Left renal pelvis (tissue), 4 donors: ENCODE data around the gene ZNF518B. TPM values are rescaled to one million over a fixed set of nuclear protein-coding genes. Genes with fewer than 3 reads are reported as not detected.
"Not testable (repeated sequence)": the region's sequence is repeated elsewhere in the genome, so short reads cannot be mapped to it uniquely, and the experiment has no call there.

Experiments used
- DNase-seq, 4 donors: peaks; one replicate each; pipeline ENCODE4 v3.0.0-alpha.2; 2013; ENCODE audit warnings: low read depth in 4 of 4, low spot score in 3 of 4
- polyA plus RNA-seq, 4 donors: library from polyadenylated mRNA; unstranded; fragments of 120-200 nt; gene quantifications; one replicate each; pipeline ENCODE4 v1.2.1, GENCODE V29; 2013; ENCODE audit not compliant: insufficient read length in 4 of 4

The ZNF518B gene
- polyA plus RNA-seq, 4 donors, result 26.2 to 38.7 (median 33.6) TPM

DNA sequence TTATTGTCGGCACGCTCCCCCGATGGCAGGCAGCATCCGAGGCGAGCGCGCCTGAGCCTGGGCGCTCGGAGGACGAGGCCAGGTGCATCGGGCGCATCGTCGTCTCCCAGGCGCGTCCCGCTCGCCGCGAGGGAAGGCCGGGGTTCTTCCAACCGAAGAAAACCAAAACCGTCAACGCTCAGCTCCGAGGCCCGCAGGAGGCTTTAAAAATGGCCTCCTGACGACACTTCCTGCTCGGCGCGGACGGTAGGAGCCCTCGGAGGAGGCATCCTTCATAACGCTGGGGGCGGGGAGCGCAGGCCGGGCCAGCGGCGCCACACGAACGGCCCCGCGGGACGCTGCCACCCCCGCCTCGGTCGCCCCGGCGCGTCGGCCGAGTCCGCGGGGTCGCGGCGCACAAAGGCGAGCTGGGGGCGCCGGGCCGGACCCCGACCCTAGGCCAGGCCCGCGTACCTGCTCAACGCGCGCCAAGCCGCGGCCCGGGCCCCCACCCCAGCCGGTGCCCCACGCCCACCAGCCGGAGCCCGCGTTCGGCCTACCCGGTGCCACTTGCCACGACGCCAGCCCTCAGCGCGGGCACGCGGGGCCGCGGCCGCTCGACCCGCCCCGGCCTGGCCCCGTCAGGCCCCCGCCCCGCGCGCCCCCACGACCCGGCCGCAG lies 501 bp downstream of the ZNF518B start:
- peak in 2 of 4 donors; percentile 18 to 36 for DNase-seq

DNA sequence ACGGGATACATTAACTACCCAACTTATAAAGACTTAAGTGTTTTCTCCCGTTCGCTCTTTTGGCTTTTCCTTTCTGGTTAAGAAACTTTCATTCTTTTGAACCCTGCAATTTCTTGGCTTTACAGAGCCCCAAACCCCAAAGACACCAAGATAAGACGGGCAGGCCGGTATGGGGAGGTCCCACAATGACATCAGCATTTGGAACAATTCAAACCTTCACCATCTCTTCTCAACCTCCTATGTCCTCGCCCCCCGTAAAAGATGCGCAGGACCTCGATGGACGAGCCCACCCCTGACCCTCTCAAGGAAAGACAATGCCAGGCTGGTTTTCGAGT lies 999 bp downstream of the ZNF518B start:
- no peak for DNase-seq

DNA sequence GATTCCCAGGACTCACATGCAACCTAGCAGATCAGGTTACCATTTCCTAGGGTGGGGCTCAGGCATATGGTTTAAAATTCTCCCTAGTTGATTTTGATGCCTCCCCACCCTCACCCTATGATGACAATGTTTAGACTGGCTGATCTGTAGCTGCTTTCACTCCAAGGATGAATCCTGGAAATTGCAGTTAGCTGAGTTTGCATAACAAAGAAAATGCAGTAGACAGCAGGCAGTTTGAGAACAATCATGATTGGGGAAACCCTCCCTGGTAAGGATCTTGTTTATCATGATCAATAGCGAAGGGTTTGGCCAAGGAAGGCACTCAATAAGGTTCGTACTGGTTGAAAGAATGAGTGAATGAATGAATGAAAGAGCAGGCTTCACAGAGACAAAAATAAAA lies 2.1 kb downstream of the ZNF518B start:
- DNase-seq, result no peak

DNA sequence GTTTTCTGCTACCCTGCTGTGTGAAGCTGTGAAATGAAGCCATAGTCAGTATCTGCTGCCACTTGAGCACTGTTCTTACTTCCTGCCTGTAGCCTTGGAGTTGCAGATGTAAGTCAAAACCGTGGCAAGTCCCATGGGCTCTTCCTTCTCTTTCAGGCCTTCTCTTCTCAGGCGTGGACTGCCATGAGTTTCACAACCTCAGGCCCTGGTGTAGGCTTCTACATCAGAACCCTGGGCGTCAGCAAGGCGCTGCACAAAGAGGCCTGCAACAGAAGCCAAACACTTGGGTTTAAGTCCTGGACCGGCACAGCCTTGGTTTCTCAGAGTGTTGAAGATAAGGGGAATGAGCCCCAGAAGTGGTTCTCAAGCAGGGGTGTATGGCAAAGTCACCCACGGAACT lies 2.5 kb downstream of the ZNF518B start:
- no peak for DNase-seq

DNA sequence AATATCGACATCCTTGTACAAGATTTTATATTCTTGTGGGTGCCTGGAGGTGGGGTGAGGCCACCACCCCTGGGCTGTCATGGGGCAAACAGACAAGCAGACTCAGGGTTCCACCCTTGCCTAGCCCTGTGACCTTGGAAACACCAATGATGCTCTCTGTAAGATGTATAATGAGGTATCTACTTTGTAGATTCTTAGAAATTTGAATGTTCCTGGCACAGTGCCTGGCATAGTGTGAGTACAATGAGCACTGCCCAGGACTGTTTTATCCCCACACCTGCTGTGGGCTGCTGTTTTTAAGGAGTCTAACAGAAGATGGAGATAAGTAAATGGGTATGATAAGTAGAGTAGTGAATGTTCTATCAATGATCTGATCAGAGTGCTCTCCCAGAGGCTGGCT lies 3.1 kb downstream of the ZNF518B start:
- DNase-seq, result no peak

DNA sequence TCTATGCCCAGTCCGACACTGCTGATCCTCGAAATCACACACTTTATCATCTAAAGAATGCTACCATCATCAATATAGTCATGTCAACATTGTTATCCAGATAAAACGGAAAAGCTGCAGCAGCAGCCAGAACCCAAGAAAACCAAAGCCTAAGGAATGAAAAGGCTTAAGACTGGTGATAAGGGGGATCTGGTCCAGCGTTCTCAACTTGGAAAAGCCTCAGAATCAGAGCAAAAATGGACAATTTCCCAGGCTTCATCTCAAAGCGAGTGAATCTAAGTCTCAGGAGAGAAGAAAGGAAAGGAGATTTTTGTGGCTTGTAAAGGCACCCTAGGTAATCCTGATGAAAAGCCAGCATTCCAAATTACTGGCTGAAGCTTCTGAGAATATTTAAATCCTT lies 8.2 kb downstream of the ZNF518B start:
- no peak for DNase-seq

DNA sequence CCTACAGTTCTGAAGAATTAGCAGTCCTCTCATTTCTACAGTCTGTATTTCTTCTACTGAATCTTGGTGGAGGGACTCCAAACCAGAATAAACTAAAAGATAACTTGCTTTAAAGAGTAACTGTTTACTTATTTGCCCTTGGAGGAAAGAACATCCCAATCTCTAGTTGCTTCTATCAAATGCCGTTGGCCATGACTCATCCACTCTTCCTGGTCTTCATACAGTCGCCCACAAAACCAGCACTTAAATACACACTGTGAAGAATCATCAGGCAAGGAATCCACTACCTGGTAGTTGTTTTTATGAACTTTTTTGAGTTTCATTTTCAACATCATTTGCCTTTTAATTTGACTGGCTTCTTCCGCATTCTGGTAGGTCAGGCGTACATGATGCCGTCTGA lies 14.2 kb downstream of the ZNF518B start:
- DNase-seq, result no peak

DNA sequence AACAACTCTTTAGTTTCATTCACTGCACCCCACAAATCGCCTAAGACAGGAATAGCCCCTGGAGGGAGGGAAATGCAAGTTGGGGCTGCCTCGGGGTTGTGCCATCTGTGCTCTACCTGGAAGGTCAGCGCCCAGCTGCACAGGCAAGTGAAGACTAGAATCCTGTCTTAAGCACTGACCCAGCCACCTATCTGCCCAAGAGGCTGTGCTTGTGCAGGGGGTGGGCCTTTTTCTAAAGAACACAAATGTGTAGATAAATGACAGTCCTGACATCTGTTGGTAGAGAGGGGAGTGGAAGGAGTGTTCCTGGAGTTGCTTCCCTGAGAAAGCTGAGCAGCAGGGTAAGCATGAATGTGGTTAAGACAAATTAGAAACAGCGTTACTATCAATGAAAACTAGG lies 15.7 kb downstream of the ZNF518B start:
- DNase-seq, result no peak

DNA sequence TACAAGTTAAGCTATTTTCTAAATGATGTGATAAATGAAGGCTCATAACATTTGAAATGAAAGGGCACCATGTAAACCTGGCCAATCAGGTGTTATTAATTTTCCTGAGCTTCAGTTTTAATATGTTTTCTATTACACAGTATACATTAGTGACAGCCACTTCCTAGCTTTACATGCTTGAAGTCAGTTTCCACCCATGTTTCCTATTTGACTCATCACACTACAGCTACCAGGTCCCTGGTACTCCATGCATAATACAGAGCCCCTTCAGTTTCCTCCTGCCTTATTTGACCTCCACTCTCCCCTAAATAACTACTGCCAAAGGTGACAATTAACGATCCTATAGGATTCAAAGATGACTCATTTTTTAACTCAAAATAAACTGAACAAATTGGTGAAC lies 18.3 kb downstream of the ZNF518B start:
- no peak for DNase-seq

DNA sequence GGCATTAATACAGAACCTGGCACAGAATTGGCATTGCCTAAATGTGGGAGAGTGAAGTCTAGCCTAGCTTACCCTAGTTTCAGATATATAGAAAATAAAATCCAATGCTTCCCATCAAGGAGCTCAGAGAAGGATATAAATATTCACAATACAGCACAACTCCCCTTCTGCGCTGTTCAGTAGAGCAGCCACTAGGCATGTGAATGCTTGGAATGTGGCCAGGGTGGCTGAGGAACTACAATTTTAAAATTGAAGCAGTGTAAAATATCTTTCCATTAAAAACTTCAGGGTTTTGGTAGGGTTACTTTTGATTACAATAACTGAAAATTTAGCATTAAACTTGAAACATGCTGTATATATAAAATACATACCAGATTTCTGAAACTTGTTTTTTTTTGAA lies 19.5 kb downstream of the ZNF518B start:
- DNase-seq, result no peak

DNA sequence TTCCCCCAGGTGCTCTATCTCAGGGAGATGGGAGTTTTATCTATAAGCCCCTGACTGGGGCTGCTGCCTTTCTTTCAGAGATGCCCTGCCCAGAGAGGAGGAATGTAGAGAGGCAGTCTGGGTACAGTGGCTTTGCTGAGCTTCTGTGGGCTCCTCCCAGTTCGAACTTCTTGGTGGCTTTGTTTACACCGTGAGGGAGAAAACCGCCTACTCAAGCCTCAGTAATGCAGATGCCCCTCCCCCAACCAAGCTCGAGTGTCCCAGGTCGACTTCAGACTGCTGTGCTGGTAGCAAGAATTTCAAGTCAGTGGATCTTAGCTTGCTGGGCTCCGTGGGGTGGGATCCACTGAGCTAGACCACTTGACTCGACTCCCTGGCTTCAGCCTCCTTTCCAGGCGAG lies 29.5 kb downstream of the ZNF518B start:
- not testable (repeated sequence) for DNase-seq

DNA sequence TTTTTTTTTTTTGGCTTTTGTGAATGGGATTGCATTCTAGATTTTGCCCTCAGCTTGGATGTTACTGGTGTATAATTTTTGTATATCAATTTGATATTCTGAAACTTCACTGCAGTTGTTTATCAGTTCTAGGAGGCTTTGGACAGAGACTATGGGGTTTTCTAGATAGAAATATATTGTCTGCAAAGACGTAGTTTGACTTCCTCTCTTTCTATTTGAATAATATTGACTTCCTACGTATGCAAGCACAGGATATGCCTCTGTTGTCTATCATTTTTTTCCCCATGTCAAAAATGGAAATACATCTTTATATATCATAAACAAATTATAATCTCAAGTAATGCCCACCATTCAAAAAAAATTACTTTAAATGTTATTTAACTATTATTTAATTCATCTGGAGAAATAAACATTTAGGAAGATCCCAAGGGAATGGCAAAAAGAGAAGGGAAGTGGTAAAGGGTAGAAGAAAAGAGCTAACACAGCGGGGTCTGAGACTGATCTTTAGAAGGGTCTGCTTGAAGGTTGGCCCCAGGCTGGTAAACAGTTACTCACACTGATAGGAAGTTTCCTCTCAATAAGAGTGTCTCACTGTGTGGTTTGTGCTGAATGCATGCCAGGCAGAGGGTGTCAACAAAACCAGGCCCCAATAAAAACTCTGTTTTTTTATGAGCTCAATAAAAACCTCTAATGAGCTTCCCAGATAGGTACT lies 35.7 kb downstream of the ZNF518B start:
- no peak for DNase-seq

DNA sequence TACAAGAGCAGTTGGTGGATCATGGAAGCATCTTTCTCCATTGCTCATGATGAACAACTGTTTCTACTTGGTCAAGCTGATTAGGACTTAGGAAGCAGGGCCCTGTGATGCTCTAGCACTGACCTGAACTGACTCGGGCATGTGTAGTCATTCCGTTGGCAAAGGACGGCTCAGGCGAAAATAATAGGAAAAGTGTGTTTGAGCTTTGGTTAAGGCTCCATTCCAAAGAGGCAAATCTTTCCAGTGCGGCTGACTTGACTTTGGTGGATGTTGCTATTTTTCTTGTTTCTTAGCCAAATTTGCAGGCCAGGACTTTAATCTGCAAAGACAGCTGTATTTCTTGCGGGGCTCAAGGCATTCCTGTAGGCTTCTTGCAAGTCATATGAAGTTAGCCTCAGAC lies 39.5 kb downstream of the ZNF518B start:
- DNase-seq, result no peak

DNA sequence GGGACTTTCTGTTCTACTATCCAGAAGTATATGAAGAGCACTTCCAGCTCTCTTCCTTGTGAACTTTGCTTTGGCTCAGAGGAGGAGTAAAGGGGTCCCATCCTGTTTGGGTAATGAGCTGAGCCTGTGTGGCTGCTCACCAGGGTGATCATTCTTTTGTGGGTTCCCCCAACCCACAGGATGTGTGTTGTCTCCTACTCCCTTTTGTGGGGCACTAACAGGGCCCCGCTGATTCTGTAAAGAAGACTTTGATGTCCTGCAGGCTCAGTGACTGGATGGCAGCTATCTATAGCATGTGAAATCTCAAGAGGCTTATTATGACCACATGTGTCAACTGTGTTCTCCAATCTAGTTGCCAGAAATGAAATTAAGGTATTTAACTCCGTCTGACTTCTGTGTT lies 40.8 kb downstream of the ZNF518B start:
- DNase-seq, result no peak

DNA sequence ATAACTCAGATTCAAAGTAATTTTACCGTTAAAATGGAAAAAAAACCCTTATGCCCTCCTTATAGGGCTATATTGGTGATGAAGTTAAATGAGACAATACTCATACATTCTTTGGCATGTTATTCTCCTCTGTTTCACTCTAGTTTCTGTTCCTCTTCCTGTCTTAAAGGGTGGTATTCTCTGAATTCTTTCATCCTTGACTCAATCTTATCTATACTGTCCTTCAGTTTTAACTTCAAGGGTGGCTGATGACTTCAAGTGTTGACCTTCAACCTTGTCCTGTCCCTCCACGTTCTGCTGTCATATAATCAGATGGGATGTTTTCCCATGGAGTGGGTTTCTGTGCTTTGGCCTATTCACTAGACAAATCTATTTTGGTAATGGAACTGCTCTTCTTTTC lies 44.0 kb downstream of the ZNF518B start:
- DNase-seq, result no peak

DNA sequence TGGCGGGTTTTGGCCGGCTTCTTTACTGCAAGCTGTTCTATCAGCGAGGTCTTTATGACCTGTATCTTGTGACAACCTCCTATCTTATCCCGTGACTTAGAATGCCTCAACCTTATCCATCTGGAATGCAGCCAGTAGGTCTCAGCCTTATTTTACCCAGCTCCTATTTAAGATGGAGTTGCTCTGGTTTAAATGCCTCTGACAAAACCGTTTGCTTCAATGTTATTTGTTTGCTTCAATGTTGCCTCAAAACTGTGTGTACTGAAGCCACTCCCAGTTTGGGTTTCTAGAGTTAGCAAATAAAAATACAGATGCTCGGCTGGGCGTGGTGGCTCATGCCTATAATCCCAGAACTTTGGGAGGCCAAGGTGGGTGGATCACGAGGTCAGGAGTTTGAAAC lies 51.6 kb downstream of the ZNF518B start:
- DNase-seq, result no peak

DNA sequence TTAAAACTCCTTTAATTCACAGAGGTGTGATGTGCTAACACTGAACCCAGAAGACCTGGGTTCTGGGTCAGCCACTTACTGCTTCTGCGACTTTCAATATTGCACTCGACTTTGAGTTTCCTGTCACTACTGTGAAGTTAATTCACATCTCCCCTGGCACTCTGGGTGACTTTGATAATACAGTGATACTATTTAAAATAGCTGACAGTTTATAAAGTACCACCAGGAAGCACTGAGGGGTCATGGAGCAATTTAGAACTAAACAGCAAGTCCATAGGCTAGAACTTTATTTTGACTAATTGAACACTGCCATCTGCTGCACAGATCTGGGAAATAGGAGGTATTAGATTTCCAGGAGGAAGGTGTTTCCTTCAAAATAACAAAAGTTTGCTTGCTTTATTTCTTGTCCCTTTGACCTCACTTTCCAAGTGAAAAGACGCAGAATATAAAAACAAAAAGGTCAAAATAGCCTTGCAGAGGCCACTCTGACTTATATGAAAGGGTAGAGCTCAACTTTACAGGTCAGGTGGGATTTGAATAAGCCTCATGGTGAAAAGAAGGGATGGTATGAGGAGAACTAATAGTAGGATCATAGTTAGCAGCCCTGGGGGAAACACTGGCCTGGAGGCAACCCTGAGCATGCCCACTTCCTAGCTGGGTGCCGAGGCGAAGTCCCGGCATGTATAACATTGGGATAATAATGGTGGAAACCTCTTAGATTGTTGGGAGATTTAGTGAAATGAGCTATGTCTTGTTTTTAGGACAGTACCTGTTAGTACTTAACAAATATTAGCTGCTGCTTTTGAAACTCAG lies 53.4 kb downstream of the ZNF518B start:
- DNase-seq, result peak in 2 of 4 donors; percentile 12 to 15

DNA sequence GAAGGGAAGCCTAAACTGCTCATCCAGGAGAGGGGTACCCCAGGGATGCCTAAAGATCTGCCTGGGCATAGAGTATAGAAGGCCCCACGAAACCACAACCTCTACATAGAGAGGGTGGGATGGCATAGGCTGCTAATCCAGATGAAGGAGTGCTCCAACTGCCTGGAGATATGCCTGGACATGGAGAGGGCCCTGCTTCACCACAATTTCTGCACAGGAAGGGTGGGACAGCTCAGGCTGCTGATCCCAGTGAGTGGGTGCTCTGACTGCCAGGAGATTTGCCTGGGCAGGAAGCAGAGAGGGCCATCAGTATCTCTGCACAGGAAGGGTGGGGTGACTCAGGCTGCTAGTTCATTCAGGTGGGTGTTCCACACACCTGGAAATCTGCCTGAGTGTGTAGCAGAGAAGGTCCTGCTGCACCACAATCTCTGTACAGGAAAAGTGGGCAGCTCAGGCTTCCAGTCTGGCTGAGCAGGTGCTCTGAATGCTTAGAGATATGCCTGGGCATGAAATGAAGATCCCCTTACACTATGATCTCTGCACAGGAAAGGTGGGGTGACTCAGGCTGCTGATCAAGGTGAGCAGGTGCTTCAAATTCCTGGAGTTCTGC lies 61.1 kb downstream of the ZNF518B start:
- no peak for DNase-seq
